ENCODE data around the gene C9orf85.
A peak's percentile ranks its signal among the peaks of the same experiment; 100 is the strongest.

C9orf85 gene

GRCh38 chr9:71908825-71909224, 2.6 kb upstream of the C9orf85 start:
- no peak for DNase-seq

- DNase-seq, result peak; percentile 1 to 21
Observed at GRCh38 chr9:71909887-71910649, 1.4 kb upstream of the C9orf85 start.

GRCh38 chr9:71910650-71911060, 784 bp upstream of the C9orf85 start:
- DNase-seq, result no peak

- DNase-seq, result no peak
Observed at GRCh38 chr9:71911908-71912335, 483 bp downstream of the C9orf85 start.

GRCh38 chr9:71915495-71915894, 4.1 kb downstream of the C9orf85 start:
- DNase-seq, result no peak

GRCh38 chr9:71916834-71917534, 5.5 kb downstream of the C9orf85 start:
- no peak for DNase-seq

- DNase-seq, result no peak
Observed at GRCh38 chr9:71918419-71918818, 7.0 kb downstream of the C9orf85 start.

- DNase-seq, result no peak
Observed at GRCh38 chr9:71920456-71921189, 9.2 kb downstream of the C9orf85 start.

GRCh38 chr9:71921190-71921814, 9.9 kb downstream of the C9orf85 start:
- DNase-seq, result no peak

- DNase-seq, result no peak
Observed at GRCh38 chr9:71924576-71924975, 13.1 kb downstream of the C9orf85 start.

GRCh38 chr9:71925834-71926233, 14.4 kb downstream of the C9orf85 start:
- no peak for DNase-seq

- DNase-seq, result no peak
Observed at GRCh38 chr9:71928376-71928775, 16.9 kb downstream of the C9orf85 start.

GRCh38 chr9:71928806-71929205, 17.4 kb downstream of the C9orf85 start:
- DNase-seq, result no peak

- no peak for DNase-seq
Observed at GRCh38 chr9:71929223-71929622, 17.8 kb downstream of the C9orf85 start.

- DNase-seq, result no peak
Observed at GRCh38 chr9:71929791-71930440, 18.5 kb downstream of the C9orf85 start.

GRCh38 chr9:71931166-71931565, 19.7 kb downstream of the C9orf85 start:
- DNase-seq, result no peak

GRCh38 chr9:71936066-71936465, 24.6 kb downstream of the C9orf85 start:
- no peak for DNase-seq

- DNase-seq, result no peak
Observed at GRCh38 chr9:71937070-71937625, 25.7 kb downstream of the C9orf85 start.

- DNase-seq, result no peak
Observed at GRCh38 chr9:71937898-71938297, 26.5 kb downstream of the C9orf85 start.

- no peak for DNase-seq
Observed at GRCh38 chr9:71941060-71941568, 29.7 kb downstream of the C9orf85 start.

GRCh38 chr9:71941998-71942567, 30.6 kb downstream of the C9orf85 start:
- no peak for DNase-seq

All from CD4-positive, alpha-beta T cell treated with Interleukin-1 beta for 1 hour (primary cell).